GM23248 (cell line): ENCODE data around the gene KCNQ2.

Experiments
- EZH2 ChIP-seq: fragments of 200-600 bp; sonication (generic); IDR thresholded peaks from 2 replicates; pipeline ENCODE4 v1.6.1; 2018; ENCODE audit warnings: antibody characterized with exemption, mild to moderate bottlenecking; ENCODE audit not compliant: insufficient read depth, poor library complexity, severe bottlenecking
- EZH2phosphoT487 ChIP-seq: fragments of 200-600 bp; sonication (generic); IDR thresholded peaks from 2 replicates; pipeline ENCODE4 v1.6.1; 2018; ENCODE audit warnings: antibody characterized with exemption, moderate library complexity, mild to moderate bottlenecking, low read depth; ENCODE audit not compliant: insufficient read depth

GRCh38 chr20:63504642-63505041, 32.2 kb upstream of the KCNQ2 start:
- TF ChIP-seq EZH2phosphoT487 (no peak), EZH2 (no peak)
